Kidney (tissue), 14 donors: ENCODE measurements around the gene MARK4. TPM values are rescaled to one million over a fixed set of nuclear protein-coding genes. Genes with fewer than 3 reads are reported as not detected.

Experiments used
- DNase-seq, 5 donors: peaks; one replicate each; pipeline ENCODE4 v3.0.0-alpha.2; 2013 to 2020
- FAIRE-seq: peaks from 2 replicates; lab custom pipeline; 2012; peaks lifted over from hg19 to GRCh38; lab: Jason Lieb, UNC
- H3K27ac ChIP-seq, 2 donors: one replicate each; pipeline ENCODE4 v1.7.0; 2013; ENCODE audit warnings: low read depth in 2 of 2, low read length in 2 of 2, inconsistent platforms in 1 of 2
- H3K27me3 ChIP-seq: one replicate; pipeline ENCODE4 v1.7.1; 2013; ENCODE audit warnings: low read length, inconsistent platforms; ENCODE audit not compliant: control insufficient read depth, insufficient read depth
- H3K36me3 ChIP-seq, 3 donors: one replicate each; pipeline versions ENCODE4 v1.7.0 to v1.7.1; 2013; ENCODE audit warnings: low read length in 3 of 3, control low read depth in 1 of 3, inconsistent platforms in 1 of 3; ENCODE audit not compliant: insufficient read depth in 3 of 3, control insufficient read depth in 2 of 3
- H3K4me1 ChIP-seq, 3 donors: one replicate each; pipeline versions ENCODE4 v1.7.0 to v1.7.1; 2013; ENCODE audit warnings: low read length in 3 of 3, inconsistent platforms in 1 of 3, low read depth in 1 of 3; ENCODE audit not compliant: control insufficient read depth in 2 of 3, insufficient read depth in 2 of 3
- H3K4me3 ChIP-seq, 3 donors: one replicate each; pipeline versions ENCODE4 v1.7.0 to v1.8.1; 2013; ENCODE audit warnings: low read length in 3 of 3, control low read depth in 1 of 3, inconsistent platforms in 1 of 3
- H3K9ac ChIP-seq, 3 donors: one replicate each; pipeline versions ENCODE4 v1.7.0 to v1.7.1; 2013; ENCODE audit warnings: low read length in 3 of 3, control low read depth in 1 of 3, inconsistent platforms in 1 of 3
- H3K9me3 ChIP-seq, 3 donors: one replicate each; pipeline versions ENCODE4 v1.7.0 to v1.7.1; 2013; ENCODE audit warnings: low read length in 3 of 3, control low read depth in 1 of 3, inconsistent platforms in 1 of 3; ENCODE audit not compliant: control insufficient read depth in 2 of 3, insufficient read depth in 1 of 3
- CTCF ChIP-seq: IDR thresholded peaks from 3 replicates; pipeline ENCODE4 v1.5.1; 2012; ENCODE audit warnings: mild to moderate bottlenecking, moderate library complexity, borderline replicate concordance; ENCODE audit not compliant: insufficient read depth; ENCODE audit errors: extremely low read depth
- intact Hi-C: fragments of 100-400 bp; cut with DNase I; formaldehyde crosslinking; loops from one replicate; pipeline ENCODE4 v1.11.1; 2022
- polyA plus RNA-seq: library from polyadenylated mRNA; stranded (reverse); fragments of 350-450 nt; fragmentation: Illumina TruSeq; extraction: RNeasy Lipid Tissue Mini Kit (QIAGEN cat#74804); gene quantifications from one replicate; pipeline ENCODE4 v1.2.3, GENCODE V29; 2014; ENCODE audit warnings: low read depth, low replicate concordance; ENCODE audit not compliant: insufficient read depth
- total RNA-seq: library from RNA; stranded (reverse); fragmentation: NEBNext Ultra II Directional; extraction: Animal tissue kit (Norgen Biotek cat#: 25700); gene quantifications from one replicate; pipeline ENCODE4 v1.2.1, GENCODE V29; 2021
- donor health status: control.
- donor health status: control.
- donor health status: control.
- donor health status: control.
- donor health status: control.
- donor health status: DM: yes; HTN: yes; CAD: no.
- donor health status: Normal renal cell carcinoma (clear cell type).

MARK4 gene
- total and polyA plus RNA-seq, 2 donors from 2014 or later, result 13.6 to 29.7 TPM

GRCh38 chr19:45350477-45351058 lies 99.5 kb downstream of the MARK4 start:
- H3K4me3 ChIP-seq, result no peak overlapping the region
- DNase-seq (no peak), FAIRE-seq (no peak)
- no peaks in the 10 kb centered on the region for H3K27me3 ChIP-seq
- peaks cover 0 to 8% (median 3%) of the 10 kb centered on the region in 3 donors for H3K36me3 ChIP-seq
- TF ChIP-seq CTCF, result no peak
- intact Hi-C loops, result no loop called here
- no peak overlapping the region for H3K9ac ChIP-seq
- no peaks in the 10 kb centered on the region for H3K9me3 ChIP-seq
- H3K4me1 ChIP-seq, result no peaks in the 10 kb centered on the region
- H3K27ac ChIP-seq, result no peak overlapping the region

- Histone ChIP-seq H3K27ac (no peak overlapping the region), H3K36me3 (peaks cover 0 to 8% (median 3%) of the 10 kb centered on the region in 3 donors), H3K9ac (no peak overlapping the region), H3K4me3 (no peak overlapping the region), H3K4me1 (no peaks in the 10 kb centered on the region), H3K27me3 (no peaks in the 10 kb centered on the region), H3K9me3 (no peaks in the 10 kb centered on the region)
- TF ChIP-seq CTCF, result no peak
- no peak for DNase-seq
- FAIRE-seq, result no peak
- intact Hi-C loops, result no loop called here
Measured at GRCh38 chr19:45351401-45351952, 100.4 kb downstream of the MARK4 start.

GRCh38 chr19:45352062-45352461 lies 101.0 kb downstream of the MARK4 start:
- no peak for TF ChIP-seq CTCF
- peaks cover 0 to 8% (median 3%) of the 10 kb centered on the region in 3 donors for H3K36me3 ChIP-seq
- no peak overlapping the region for H3K9ac ChIP-seq
- H3K4me1 ChIP-seq, result no peaks in the 10 kb centered on the region
- no peak overlapping the region for H3K27ac ChIP-seq
- H3K27me3 ChIP-seq, result no peaks in the 10 kb centered on the region
- H3K9me3 ChIP-seq, result no peaks in the 10 kb centered on the region
- intact Hi-C loops, result no loop called here
- FAIRE-seq, result no peak
- no peak for DNase-seq
- no peak overlapping the region for H3K4me3 ChIP-seq

- FAIRE-seq, result no peak
- no peak for DNase-seq
- no peaks in the 10 kb centered on the region for H3K9me3 ChIP-seq
Measured at GRCh38 chr19:45352471-45352870, 101.4 kb downstream of the MARK4 start.

More at GRCh38 chr19:45352471-45352870, 101.4 kb downstream of the MARK4 start:
- no peaks in the 10 kb centered on the region for H3K4me1 ChIP-seq
- no peaks in the 10 kb centered on the region for H3K27me3 ChIP-seq
- peaks cover 0 to 8% (median 3%) of the 10 kb centered on the region in 3 donors for H3K36me3 ChIP-seq
- TF ChIP-seq CTCF, result no peak
- intact Hi-C loops, result no loop called here
- H3K4me3 ChIP-seq, result no peak overlapping the region
- no peak overlapping the region for H3K9ac ChIP-seq
- no peak overlapping the region for H3K27ac ChIP-seq
